A673 (cell line): Measurements from ENCODE around the gene COL5A1. TPM values are rescaled to one million over a fixed set of nuclear protein-coding genes. Genes with fewer than 3 reads are reported as not detected.

Experiments used
- BruUV-seq: library from RNA; stranded (reverse); fragments of 400-500 nt; replicated peaks from 2 replicates; lab custom pipeline; 2021; lab: Mats Ljungman, UMichigan
- CTCF ChIA-PET: fragments of 300-600 bp; sonication (Branson Sonifier 250); formaldehyde crosslinking; loops from one replicate; lab custom pipeline; 2022; ENCODE audit warnings: antibody characterized with exemption; lab: Charles Lee
- POLR2A ChIA-PET: fragments of 300-600 bp; sonication (Branson Sonifier 250); formaldehyde crosslinking; loops from one replicate; lab custom pipeline; 2022; ENCODE audit warnings: antibody characterized with exemption; ENCODE audit not compliant: low non-redundant PET; lab: Charles Lee
- DNase-seq: peaks from one replicate; pipeline ENCODE4 v3.0.0-alpha.2; 2015; ENCODE audit warnings: low spot score
- H3K27ac ChIP-seq: fragments of 200-600 bp; sonication (generic); 2 replicates; pipeline ENCODE4 v1.5.1; 2016; ENCODE audit warnings: mixed run types, low read depth, mild to moderate bottlenecking, mixed read lengths, antibody characterized with exemption, low read length; ENCODE audit not compliant: poor library complexity, severe bottlenecking
- H3K27me3 ChIP-seq: fragments of 200-600 bp; sonication (generic); replicated peaks from 2 replicates; pipeline ENCODE4 v1.6.1; 2017; ENCODE audit warnings: mixed run types, low read depth, mild to moderate bottlenecking, mixed read lengths, antibody characterized with exemption, low read length; ENCODE audit not compliant: insufficient read depth, poor library complexity
- H3K36me3 ChIP-seq: fragments of 200-600 bp; sonication (generic); 2 replicates; pipeline ENCODE4 v1.6.1; 2016; ENCODE audit warnings: mixed run types, mild to moderate bottlenecking, mixed read lengths, antibody characterized with exemption, low read length; ENCODE audit not compliant: insufficient read depth, poor library complexity, severe bottlenecking
- H3K4me1 ChIP-seq: fragments of 200-600 bp; sonication (generic); 2 replicates; pipeline ENCODE4 v1.6.1; 2017; ENCODE audit warnings: mixed run types, mild to moderate bottlenecking, mixed read lengths, antibody characterized with exemption, low read length; ENCODE audit not compliant: insufficient read depth, poor library complexity, severe bottlenecking
- H3K4me3 ChIP-seq: fragments of 200-600 bp; sonication (generic); 2 replicates; pipeline ENCODE4 v1.5.1; 2016; ENCODE audit warnings: low read depth, mixed run types, mild to moderate bottlenecking, mixed read lengths, low read length; ENCODE audit not compliant: poor library complexity, severe bottlenecking
- H3K9me3 ChIP-seq: fragments of 200-600 bp; sonication (generic); 2 replicates; pipeline ENCODE4 v1.6.1; 2016; ENCODE audit warnings: mixed run types, low read depth, mild to moderate bottlenecking, mixed read lengths, antibody characterized with exemption, low read length; ENCODE audit not compliant: poor library complexity, severe bottlenecking
- EZH2 ChIP-seq: fragments of 200-600 bp; sonication (generic); IDR thresholded peaks from 2 replicates; pipeline ENCODE4 v1.6.1; 2017; ENCODE audit warnings: borderline replicate concordance, low read depth, mild to moderate bottlenecking, mixed read lengths, antibody characterized with exemption, low read length; ENCODE audit not compliant: poor library complexity, severe bottlenecking
- intact Hi-C: fragments of 100-400 bp; cut with micrococcal nuclease; formaldehyde crosslinking; loops from one replicate; pipeline ENCODE4 v1.10.0; 2022; ENCODE audit not compliant: unreplicated experiment
- total RNA-seq: library from RNA; stranded (reverse); gene quantifications from 2 replicates; pipeline ENCODE4 v1.2.3, GENCODE V29; 2021
- TF ChIP-seq, protein P1 (sequence below): fragments of 300-800, 200-600 bp; sonication (generic); conservative IDR thresholded peaks from 2 replicates; pipeline ENCODE4 v1.5.1; 2017; ENCODE audit warnings: low read depth, mild to moderate bottlenecking, antibody characterized with exemption, low read length, moderate library complexity, mixed read lengths

COL5A1 gene
- total RNA-seq, 1 experiment from 2014 or later: 33.6 TPM

GRCh38 chr9:134611046-134611445, 30.6 kb upstream of the COL5A1 start:
- CTCF ChIA-PET: no interaction called here

DNA sequence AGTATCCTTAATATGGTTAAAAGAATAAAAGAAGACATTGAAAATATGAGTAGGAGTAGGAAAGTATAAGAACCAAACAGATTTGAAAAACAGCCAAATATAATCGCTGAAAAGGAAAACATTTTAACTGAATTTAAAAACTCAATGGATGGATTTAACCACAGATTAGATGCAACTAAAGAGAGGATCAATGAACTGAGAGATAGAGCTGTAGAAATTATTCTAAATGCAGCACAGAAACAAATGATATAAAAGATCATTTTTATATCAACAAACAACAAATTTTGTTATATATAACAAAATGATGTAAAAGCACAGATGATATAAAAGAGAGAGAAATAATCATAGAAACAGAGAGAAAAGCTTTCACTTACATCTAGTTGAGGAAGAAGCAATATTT, 29.3 kb upstream of the COL5A1 start:
- no peak overlapping the region for H3K27ac ChIP-seq
- H3K36me3 ChIP-seq: no peaks in the 10 kb centered on the region
- TF ChIP-seq, protein P1, sequence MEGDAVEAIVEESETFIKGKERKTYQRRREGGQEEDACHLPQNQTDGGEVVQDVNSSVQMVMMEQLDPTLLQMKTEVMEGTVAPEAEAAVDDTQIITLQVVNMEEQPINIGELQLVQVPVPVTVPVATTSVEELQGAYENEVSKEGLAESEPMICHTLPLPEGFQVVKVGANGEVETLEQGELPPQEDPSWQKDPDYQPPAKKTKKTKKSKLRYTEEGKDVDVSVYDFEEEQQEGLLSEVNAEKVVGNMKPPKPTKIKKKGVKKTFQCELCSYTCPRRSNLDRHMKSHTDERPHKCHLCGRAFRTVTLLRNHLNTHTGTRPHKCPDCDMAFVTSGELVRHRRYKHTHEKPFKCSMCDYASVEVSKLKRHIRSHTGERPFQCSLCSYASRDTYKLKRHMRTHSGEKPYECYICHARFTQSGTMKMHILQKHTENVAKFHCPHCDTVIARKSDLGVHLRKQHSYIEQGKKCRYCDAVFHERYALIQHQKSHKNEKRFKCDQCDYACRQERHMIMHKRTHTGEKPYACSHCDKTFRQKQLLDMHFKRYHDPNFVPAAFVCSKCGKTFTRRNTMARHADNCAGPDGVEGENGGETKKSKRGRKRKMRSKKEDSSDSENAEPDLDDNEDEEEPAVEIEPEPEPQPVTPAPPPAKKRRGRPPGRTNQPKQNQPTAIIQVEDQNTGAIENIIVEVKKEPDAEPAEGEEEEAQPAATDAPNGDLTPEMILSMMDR: no peak
- no peak for TF ChIP-seq EZH2
- H3K27me3 ChIP-seq: no peaks in the 10 kb centered on the region
- BruUV-seq: no TSS peak
- H3K4me3 ChIP-seq: no peak overlapping the region
- ChIA-PET CTCF (no interaction called here), POLR2A (no interaction called here)
- no peaks in the 10 kb centered on the region for H3K4me1 ChIP-seq
- peaks cover 24% of the 10 kb centered on the region for H3K9me3 ChIP-seq
- no peak for DNase-seq
- intact Hi-C loops: no loop called here

More at GRCh38 chr9:134611046-134611445, 30.6 kb upstream of the COL5A1 start:
- no peak for DNase-seq
- H3K36me3 ChIP-seq: no peaks in the 10 kb centered on the region
- no peaks in the 10 kb centered on the region for H3K4me1 ChIP-seq
- POLR2A ChIA-PET: no interaction called here
- peaks cover 24% of the 10 kb centered on the region for H3K9me3 ChIP-seq
- H3K27me3 ChIP-seq: no peaks in the 10 kb centered on the region
- H3K4me3 ChIP-seq: no peak overlapping the region
- BruUV-seq: no TSS peak
- H3K27ac ChIP-seq: no peak overlapping the region
- no peak for TF ChIP-seq EZH2
- TF ChIP-seq, protein P1: no peak
- intact Hi-C loops: no loop called here

GRCh38 chr9:134612715-134613114, 28.9 kb upstream of the COL5A1 start:
- no peak overlapping the region for H3K4me3 ChIP-seq
- no peaks in the 10 kb centered on the region for H3K4me1 ChIP-seq
- intact Hi-C loops: no loop called here
- BruUV-seq: no TSS peak
- H3K9me3 ChIP-seq: peaks cover 24% of the 10 kb centered on the region
- H3K27ac ChIP-seq: no peak overlapping the region
- no peaks in the 10 kb centered on the region for H3K36me3 ChIP-seq
- CTCF ChIA-PET: no interaction called here
- TF ChIP-seq EZH2: no peak
- TF ChIP-seq, protein P1: no peak
- DNase-seq: no peak
- no peaks in the 10 kb centered on the region for H3K27me3 ChIP-seq
- POLR2A ChIA-PET: no interaction called here
